Esophagus muscularis mucosa (tissue), 4 donors: Measurements from ENCODE around the gene PCYOX1L. TPM values are rescaled to one million over a fixed set of nuclear protein-coding genes. Genes with fewer than 3 reads are reported as not detected.

Experiments used
- DNase-seq: peaks from one replicate; pipeline ENCODE4 v3.0.0-alpha.2; 2017; ENCODE audit errors: extremely low spot score
- H3K27ac ChIP-seq, 4 donors: fragments of 200-600 bp; sonication (generic); replicated peaks in 1 of 4; 1 replicate in 3 of 4; 2 replicates in 1 of 4; pipeline ENCODE4 v1.5.1; 2016 to 2019; ENCODE audit warnings: mild to moderate bottlenecking in 1 of 4
- H3K27me3 ChIP-seq, 4 donors: fragments of 200-600 bp; sonication (generic); one replicate each; pipeline versions ENCODE4 v1.5.1 to v1.6.0; 2016 to 2019
- H3K36me3 ChIP-seq, 4 donors: fragments of 200-600 bp; sonication (generic); one replicate each; pipeline ENCODE4 v1.5.1; 2016 to 2019
- H3K4me1 ChIP-seq, 4 donors: fragments of 200-600 bp; sonication (generic); one replicate each; pipeline ENCODE4 v1.5.1; 2016 to 2019
- H3K4me3 ChIP-seq, 4 donors: fragments of 200-600 bp; sonication (generic); 1 replicate in 2 of 4; 2 replicates in 2 of 4; pipeline ENCODE4 v1.5.1; 2016 to 2019; ENCODE audit warnings: mild to moderate bottlenecking in 4 of 4, moderate library complexity in 1 of 4
- H3K9me3 ChIP-seq, 4 donors: fragments of 200-600 bp; sonication (generic); 1 replicate in 3 of 4; 2 replicates in 1 of 4; pipeline ENCODE4 v1.5.1; 2016 to 2019
- CTCF ChIP-seq, 3 experiments: fragments of 200-600 bp in 2 of 3; fragments of 450-650 bp in 1 of 3; sonication (generic) in 2 of 3; IDR thresholded peaks; one replicate each; pipeline ENCODE4 v1.5.1; 2017 to 2019; ENCODE audit warnings: antibody characterized with exemption in 3 of 3, mild to moderate bottlenecking in 2 of 3, moderate library complexity in 1 of 3
- EP300 ChIP-seq: sonication (generic); formaldehyde crosslinking; IDR thresholded peaks from one replicate; pipeline ENCODE4 v1.6.1; 2017; ENCODE audit warnings: antibody characterized with exemption
- POLR2A ChIP-seq: fragments of 450-650 bp; IDR thresholded peaks from one replicate; pipeline ENCODE4 v1.6.1; 2017; ENCODE audit warnings: antibody characterized with exemption, moderate library complexity, mild to moderate bottlenecking, low read depth
- POLR2AphosphoS5 ChIP-seq, 2 donors: sonication (generic); formaldehyde crosslinking; IDR thresholded peaks; one replicate each; pipeline ENCODE4 v1.6.1; 2017; ENCODE audit warnings: antibody characterized with exemption in 2 of 2
- WGBS: methylation state at CpG from one replicate; pipeline ENCODE4 v1.1.5; 2018; 5-methylcytosine and 5-hydroxymethylcytosine counted together
- intact Hi-C: fragments of 100-400 bp; cut with DNase I; formaldehyde crosslinking; loops from one replicate; pipeline ENCODE4 v1.15.1; 2023
- total RNA-seq, 4 donors: library from RNA; depleted of rRNA; stranded (reverse); fragments of >200 nt; gene quantifications; one replicate each; pipeline versions ENCODE4 v1.1.0 to v1.2.1, GENCODE V29; 2016

Gene PCYOX1L
- total RNA-seq, 4 donors from 2014 or later, result 4.0 to 5.8 (median 4.7) TPM

- Histone ChIP-seq H3K4me3 (peak overlapping the region; percentile 73 to 92 (median 76)), H3K36me3 (peaks cover 20 to 46% (median 30%) of the 10 kb centered on the region in 4 donors), H3K4me1 (peaks cover 16 to 27% (median 20%) of the 10 kb centered on the region in 4 donors), H3K27me3 (no peaks in the 10 kb centered on the region), H3K9me3 (no peaks in the 10 kb centered on the region), H3K27ac (peak overlapping the region; percentile 73 to 82 (median 81))
- 1% methylated on average over 9 of the region's 11 CpGs for WGBS
- TF ChIP-seq CTCF (IDR thresholded peaks at IDR 0.05) (no peak), EP300 (no peak), POLR2A (no peak), POLR2AphosphoS5 (IDR thresholded peaks at IDR 0.05) (no peak)
- intact Hi-C loops, result no loop called here
- no peak for DNase-seq
Observed at GRCh38 chr5:149345892-149346222, 12.0 kb upstream of the PCYOX1L start.

DNA sequence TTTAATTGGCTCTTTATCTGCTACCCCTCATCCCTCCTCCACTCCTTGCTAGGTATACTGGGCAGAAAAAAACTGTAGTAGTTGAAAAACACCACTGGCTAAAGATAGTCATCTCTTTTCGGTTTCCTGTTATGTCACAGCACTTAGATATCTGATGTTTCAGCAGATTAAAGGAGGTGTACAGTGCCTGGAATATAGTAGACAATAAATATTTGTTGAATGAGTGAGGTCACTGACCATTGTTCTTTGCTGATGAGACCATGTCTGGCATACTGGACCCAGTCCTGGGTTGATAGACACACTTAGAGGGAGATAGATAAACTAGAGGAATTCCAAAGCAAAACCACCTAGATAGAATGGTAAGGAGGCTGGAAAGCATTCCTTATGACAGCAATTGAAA, 9.3 kb upstream of the PCYOX1L start:
- Histone ChIP-seq H3K4me1 (peaks cover 16 to 27% (median 20%) of the 10 kb centered on the region in 4 donors), H3K4me3 (no peak overlapping the region), H3K9me3 (no peaks in the 10 kb centered on the region), H3K36me3 (peaks cover 31 to 54% (median 51%) of the 10 kb centered on the region in 4 donors), H3K27me3 (no peaks in the 10 kb centered on the region), H3K27ac (no peak overlapping the region)
- intact Hi-C loops, result no loop called here
- no peak for DNase-seq
- no peak for TF ChIP-seq CTCF (IDR thresholded peaks at IDR 0.05)
- TF ChIP-seq POLR2A, result no peak
- TF ChIP-seq EP300, result no peak
- no peak for TF ChIP-seq POLR2AphosphoS5 (IDR thresholded peaks at IDR 0.05)
- WGBS, result 85% methylated on average over 1 of the region's 1 CpG

- WGBS, result 94% methylated on average over 4 of the region's 4 CpGs
Observed at GRCh38 chr5:149349382-149349781, 8.5 kb upstream of the PCYOX1L start.

DNA sequence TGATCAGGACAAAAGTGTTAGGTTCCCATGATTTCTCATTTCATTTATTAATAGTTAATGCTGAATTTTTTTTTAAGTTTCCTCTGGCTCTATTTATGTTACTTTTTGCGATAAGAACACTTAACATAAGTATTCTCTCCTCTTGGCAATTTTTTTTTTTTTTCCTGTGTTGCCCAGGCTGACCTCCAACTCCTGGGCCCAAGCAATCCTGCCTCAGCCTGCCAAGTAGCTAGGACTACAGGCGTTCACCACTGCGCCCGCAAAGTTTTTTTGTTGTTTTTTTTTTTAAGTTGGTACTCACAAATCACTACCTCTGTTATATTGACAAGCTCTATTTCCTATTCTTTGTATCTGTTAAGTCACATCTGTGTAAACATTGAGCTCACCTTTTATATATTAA, 5.7 kb upstream of the PCYOX1L start:
- H3K4me3 ChIP-seq, result no peak overlapping the region
- TF ChIP-seq POLR2A (no peak), EP300 (no peak), POLR2AphosphoS5 (IDR thresholded peaks at IDR 0.05) (no peak), CTCF (IDR thresholded peaks at IDR 0.05) (no peak)
- intact Hi-C loops, result no loop called here
- no peaks in the 10 kb centered on the region for H3K9me3 ChIP-seq
- no peak overlapping the region for H3K27ac ChIP-seq
- 84% methylated on average over 4 of the region's 4 CpGs for WGBS
- peaks cover under 1 to 4% (median 2%) of the 10 kb centered on the region in 4 donors for H3K4me1 ChIP-seq
- H3K36me3 ChIP-seq, result peaks cover 31 to 74% (median 64%) of the 10 kb centered on the region in 4 donors
- no peak for DNase-seq
- H3K27me3 ChIP-seq, result no peaks in the 10 kb centered on the region

More at GRCh38 chr5:149349382-149349781, 8.5 kb upstream of the PCYOX1L start:
- no peaks in the 10 kb centered on the region for H3K27me3 ChIP-seq
- DNase-seq, result no peak
- no peak overlapping the region for H3K27ac ChIP-seq
- no peaks in the 10 kb centered on the region for H3K9me3 ChIP-seq
- H3K4me1 ChIP-seq, result peaks cover 14 to 23% (median 17%) of the 10 kb centered on the region in 4 donors
- TF ChIP-seq POLR2AphosphoS5 (IDR thresholded peaks at IDR 0.05) (no peak), EP300 (no peak), CTCF (IDR thresholded peaks at IDR 0.05) (no peak), POLR2A (no peak)
- intact Hi-C loops, result no loop called here
- H3K36me3 ChIP-seq, result peaks cover 31 to 61% (median 55%) of the 10 kb centered on the region in 4 donors
- H3K4me3 ChIP-seq, result no peak overlapping the region

DNA sequence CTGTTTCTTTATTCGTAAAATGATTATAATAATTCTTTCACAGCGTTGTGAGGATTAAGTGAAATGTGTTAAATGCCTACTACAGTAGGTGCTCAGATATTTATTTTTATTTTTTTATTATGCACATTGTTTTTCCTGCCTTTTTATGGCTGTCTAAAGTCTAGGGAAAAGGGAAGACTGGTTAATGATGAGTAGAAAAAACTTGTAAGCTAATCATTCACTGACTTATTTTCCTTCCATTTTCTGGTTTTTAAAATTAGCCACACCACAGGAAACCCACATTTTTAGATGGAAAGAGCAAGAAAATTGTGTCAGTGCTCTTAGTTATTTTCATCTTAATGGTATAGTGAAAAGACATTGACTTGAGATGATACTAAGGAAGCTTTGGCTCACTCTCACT, 3.9 kb upstream of the PCYOX1L start:
- TF ChIP-seq EP300 (no peak), POLR2A (no peak), POLR2AphosphoS5 (IDR thresholded peaks at IDR 0.05) (no peak), CTCF (IDR thresholded peaks at IDR 0.05) (no peak)
- intact Hi-C loops, result no loop called here
- Histone ChIP-seq H3K27me3 (no peaks in the 10 kb centered on the region), H3K4me3 (no peak overlapping the region), H3K4me1 (peaks cover 10 to 16% (median 16%) of the 10 kb centered on the region in 4 donors), H3K9me3 (no peaks in the 10 kb centered on the region), H3K36me3 (peaks cover 29 to 64% (median 54%) of the 10 kb centered on the region in 4 donors), H3K27ac (no peak overlapping the region)
- no peak for DNase-seq
- WGBS, result 97% methylated on average over 2 of the region's 2 CpGs
